AG04450 (cell line): ENCODE results near the gene HIVEP3. TPM values are rescaled to one million over a fixed set of nuclear protein-coding genes. Genes with fewer than 3 reads are reported as not detected.

Experiments
- CTCF ChIA-PET: fragments of 300-600, 350-600 bp; formaldehyde crosslinking; extraction: SDS; loops from one replicate; lab custom pipeline; 2022; ENCODE audit warnings: antibody characterized with exemption, inconsistent platforms; lab: Charles Lee
- POLR2A ChIA-PET: fragments of 350-600 bp; formaldehyde crosslinking; extraction: SDS; loops from one replicate; lab custom pipeline; 2021; ENCODE audit warnings: antibody characterized with exemption, inconsistent platforms; lab: Yijun Ruan, JAX
- DNase-seq: peaks from one replicate; pipeline ENCODE4 v3.0.0-alpha.2; 2011; ENCODE audit warnings: low read depth, low spot score
- H3K27ac ChIP-seq: one replicate; pipeline ENCODE4 v1.5.1; 2012; ENCODE audit warnings: low read depth, low read length, control low read depth
- H3K27me3 ChIP-seq: one replicate; pipeline ENCODE4 v1.6.0; 2012; ENCODE audit warnings: low read length; ENCODE audit not compliant: control insufficient read depth, insufficient read depth
- H3K4me3 ChIP-seq: 2 replicates; pipeline ENCODE4 v1.5.1; 2011; ENCODE audit warnings: mild to moderate bottlenecking, low read depth, low read length, control low read depth
- H3K9me3 ChIP-seq: 2 replicates; pipeline ENCODE4 v1.5.1; 2012; ENCODE audit warnings: low read length; ENCODE audit not compliant: control insufficient read depth, insufficient read depth
- polyA plus RNA-seq: library from polyadenylated mRNA; depleted of rRNA; stranded (reverse); fragments of >200 nt; gene quantifications from 2 replicates; pipeline ENCODE4 v1.2.3, GENCODE V29; 2011
- TF ChIP-seq, protein P1 (sequence below): IDR thresholded peaks from 2 replicates; pipeline ENCODE4 v1.5.1; 2011; ENCODE audit warnings: low read depth, low read length, control low read depth, inconsistent platforms

The HIVEP3 gene
- polyA plus RNA-seq, 1 experiment, result 4.8 TPM

DNA sequence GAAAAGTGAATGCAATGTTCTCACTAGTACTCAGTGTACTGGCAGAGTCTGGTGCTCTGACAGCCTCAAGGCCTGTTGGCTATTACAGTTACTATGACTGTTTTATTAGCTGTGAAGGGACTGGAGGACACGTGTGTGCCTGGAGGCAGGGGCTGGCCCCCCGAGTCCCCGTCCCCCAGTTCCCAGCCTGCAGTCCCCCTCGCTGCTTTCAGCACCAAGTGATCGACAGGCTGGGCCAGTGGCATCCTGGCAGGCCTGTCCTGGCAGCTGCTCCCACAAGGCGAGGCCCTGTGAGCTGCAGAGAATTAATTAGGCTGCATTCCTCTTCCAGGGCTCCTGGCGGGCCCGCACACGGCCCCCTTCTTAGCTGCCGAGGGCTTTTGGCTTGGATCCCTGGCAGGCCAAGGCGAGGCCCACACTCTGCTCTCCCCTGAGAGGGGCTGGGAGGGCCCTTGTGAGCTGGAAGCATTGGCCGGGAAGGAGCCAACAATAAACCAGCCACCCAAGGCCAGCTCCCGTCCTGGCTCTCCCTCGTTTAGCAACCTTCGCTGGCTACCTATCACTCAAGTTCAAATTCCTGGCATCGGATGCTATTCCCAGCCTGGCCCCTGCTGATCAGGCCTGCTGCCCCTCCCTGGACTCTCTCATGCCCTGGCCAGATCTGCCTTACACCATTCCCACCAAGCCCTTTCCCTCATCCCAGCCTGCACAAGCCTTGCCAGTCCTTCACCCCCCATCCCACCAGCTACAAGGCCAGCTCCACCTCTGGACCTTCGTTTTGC, 444.0 kb downstream of the HIVEP3 start:
- Histone ChIP-seq H3K27me3 (peaks cover 4% of the 10 kb centered on the region), H3K4me3 (no peak overlapping the region), H3K27ac (no peak overlapping the region), H3K9me3 (no peaks in the 10 kb centered on the region)
- POLR2A ChIA-PET, result no interaction called here
- no peak for DNase-seq
- TF ChIP-seq, protein P1, sequence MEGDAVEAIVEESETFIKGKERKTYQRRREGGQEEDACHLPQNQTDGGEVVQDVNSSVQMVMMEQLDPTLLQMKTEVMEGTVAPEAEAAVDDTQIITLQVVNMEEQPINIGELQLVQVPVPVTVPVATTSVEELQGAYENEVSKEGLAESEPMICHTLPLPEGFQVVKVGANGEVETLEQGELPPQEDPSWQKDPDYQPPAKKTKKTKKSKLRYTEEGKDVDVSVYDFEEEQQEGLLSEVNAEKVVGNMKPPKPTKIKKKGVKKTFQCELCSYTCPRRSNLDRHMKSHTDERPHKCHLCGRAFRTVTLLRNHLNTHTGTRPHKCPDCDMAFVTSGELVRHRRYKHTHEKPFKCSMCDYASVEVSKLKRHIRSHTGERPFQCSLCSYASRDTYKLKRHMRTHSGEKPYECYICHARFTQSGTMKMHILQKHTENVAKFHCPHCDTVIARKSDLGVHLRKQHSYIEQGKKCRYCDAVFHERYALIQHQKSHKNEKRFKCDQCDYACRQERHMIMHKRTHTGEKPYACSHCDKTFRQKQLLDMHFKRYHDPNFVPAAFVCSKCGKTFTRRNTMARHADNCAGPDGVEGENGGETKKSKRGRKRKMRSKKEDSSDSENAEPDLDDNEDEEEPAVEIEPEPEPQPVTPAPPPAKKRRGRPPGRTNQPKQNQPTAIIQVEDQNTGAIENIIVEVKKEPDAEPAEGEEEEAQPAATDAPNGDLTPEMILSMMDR, result no peak
- CTCF ChIA-PET, result interaction anchor here (0.8 kb wide), 1 partner anchor 11 kb away, joined by 3 read pairs; no protein-coding TSS in a partner anchor

- POLR2A ChIA-PET, result no interaction called here
- CTCF ChIA-PET, result no interaction called here
- Histone ChIP-seq H3K27me3 (peaks cover 5% of the 10 kb centered on the region), H3K4me3 (no peak overlapping the region), H3K27ac (no peak overlapping the region), H3K9me3 (no peaks in the 10 kb centered on the region)
- TF ChIP-seq, protein P1, result no peak
- no peak for DNase-seq
These were observed 444.9 kb downstream of the HIVEP3 start for GRCh38 chr1:41473738-41474362.

- CTCF ChIA-PET, result no interaction called here
- DNase-seq, result no peak
These were observed 447.1 kb downstream of the HIVEP3 start for GRCh38 chr1:41471658-41472057.

GRCh38 chr1:41469706-41470105, 449.0 kb downstream of the HIVEP3 start:
- Histone ChIP-seq H3K9me3 (no peaks in the 10 kb centered on the region), H3K4me3 (no peak overlapping the region), H3K27ac (no peak overlapping the region), H3K27me3 (peaks cover 26% of the 10 kb centered on the region)
- POLR2A ChIA-PET, result no interaction called here
- TF ChIP-seq, protein P1, result no peak
- CTCF ChIA-PET, result no interaction called here
- DNase-seq, result no peak

More at GRCh38 chr1:41471658-41472057, 447.1 kb downstream of the HIVEP3 start:
- TF ChIP-seq, protein P1, result no peak
- POLR2A ChIA-PET, result no interaction called here
- Histone ChIP-seq H3K9me3 (no peaks in the 10 kb centered on the region), H3K4me3 (no peak overlapping the region), H3K27ac (no peak overlapping the region), H3K27me3 (peaks cover 18% of the 10 kb centered on the region)
